KMS-11 (cell line): ENCODE data around the gene UBE2E2.

Source experiments
- H2AFZ ChIP-seq: fragments of 200-600 bp; sonication (generic); 2 replicates; pipeline ENCODE4 v1.6.1; 2016; ENCODE audit warnings: antibody characterized with exemption, mixed run types, low read depth
- H3K27ac ChIP-seq: fragments of 200-600 bp; sonication (generic); 2 replicates; pipeline ENCODE4 v1.6.1; 2016; ENCODE audit warnings: mild to moderate bottlenecking, mixed run types
- H3K27me3 ChIP-seq: fragments of 200-600 bp; sonication (generic); 2 replicates; pipeline ENCODE4 v1.6.1; 2017; ENCODE audit warnings: mild to moderate bottlenecking, low read depth, mixed run types, moderate library complexity; ENCODE audit not compliant: insufficient read depth
- H3K36me3 ChIP-seq: fragments of 200-600 bp; sonication (generic); 2 replicates; pipeline ENCODE4 v1.6.1; 2017; ENCODE audit warnings: mild to moderate bottlenecking, mixed run types; ENCODE audit not compliant: insufficient read depth
- H3K4me1 ChIP-seq: fragments of 200-600 bp; sonication (generic); 2 replicates; pipeline ENCODE4 v1.6.1; 2016; ENCODE audit warnings: mild to moderate bottlenecking, low read depth, mixed run types; ENCODE audit not compliant: poor library complexity, severe bottlenecking
- H3K4me2 ChIP-seq: fragments of 200-600 bp; sonication (generic); 2 replicates; pipeline ENCODE4 v1.7.0; 2016; ENCODE audit warnings: mild to moderate bottlenecking, mixed run types
- H3K4me3 ChIP-seq: fragments of 200-600 bp; sonication (generic); IDR thresholded peaks from 2 replicates; pipeline ENCODE4 v1.6.1; 2017; ENCODE audit warnings: low read depth, low read length, mixed read lengths; ENCODE audit not compliant: insufficient read depth
- H3K79me2 ChIP-seq: fragments of 200-600 bp; sonication (generic); 2 replicates; pipeline ENCODE4 v1.6.1; 2016; ENCODE audit warnings: low read depth, mixed run types; ENCODE audit not compliant: insufficient read depth
- H3K9ac ChIP-seq: fragments of 200-600 bp; sonication (generic); 2 replicates; pipeline ENCODE4 v1.6.1; 2016; ENCODE audit warnings: mild to moderate bottlenecking, mixed run types
- H4K20me1 ChIP-seq: fragments of 200-600 bp; sonication (generic); 2 replicates; pipeline ENCODE4 v1.6.1; 2016; ENCODE audit warnings: mild to moderate bottlenecking, mixed run types; ENCODE audit not compliant: insufficient read depth
- CTCF ChIP-seq: fragments of 200-600 bp; sonication (generic); conservative IDR thresholded peaks from 2 replicates; pipeline ENCODE4 v1.6.1; 2017; ENCODE audit warnings: low read depth, mild to moderate bottlenecking, antibody characterized with exemption, low read length, moderate library complexity, mixed read lengths

UBE2E2 gene

GRCh38 chr3:23192816-23193215 lies 10.3 kb upstream of the UBE2E2 start:
- no peak for TF ChIP-seq CTCF
- no peak overlapping the region for H3K9ac ChIP-seq
- no peaks in the 10 kb centered on the region for H4K20me1 ChIP-seq
- H3K79me2 ChIP-seq: no peaks in the 10 kb centered on the region
- H3K27me3 ChIP-seq: no peaks in the 10 kb centered on the region
- H3K4me1 ChIP-seq: no peaks in the 10 kb centered on the region
- no peaks in the 10 kb centered on the region for H3K36me3 ChIP-seq
- H3K27ac ChIP-seq: no peak overlapping the region
- H3K4me3 ChIP-seq: no peak overlapping the region
- H3K4me2 ChIP-seq: no peak overlapping the region
- no peak overlapping the region for H2AFZ ChIP-seq

- H3K36me3 ChIP-seq: no peaks in the 10 kb centered on the region
- no peaks in the 10 kb centered on the region for H4K20me1 ChIP-seq
- H3K79me2 ChIP-seq: no peaks in the 10 kb centered on the region
- TF ChIP-seq CTCF: no peak
- H2AFZ ChIP-seq: no peak overlapping the region
- no peak overlapping the region for H3K4me3 ChIP-seq
- H3K9ac ChIP-seq: no peak overlapping the region
- H3K27ac ChIP-seq: no peak overlapping the region
- no peaks in the 10 kb centered on the region for H3K4me1 ChIP-seq
- no peak overlapping the region for H3K4me2 ChIP-seq
- H3K27me3 ChIP-seq: no peaks in the 10 kb centered on the region
Observed at GRCh38 chr3:23193831-23194230, 9.3 kb upstream of the UBE2E2 start.

GRCh38 chr3:23198801-23199200 lies 4.3 kb upstream of the UBE2E2 start:
- Histone ChIP-seq H3K36me3 (no peaks in the 10 kb centered on the region), H4K20me1 (no peaks in the 10 kb centered on the region), H3K27ac (no peak overlapping the region), H2AFZ (no peak overlapping the region), H3K4me1 (no peaks in the 10 kb centered on the region), H3K4me3 (no peak overlapping the region), H3K79me2 (no peaks in the 10 kb centered on the region), H3K4me2 (no peak overlapping the region), H3K27me3 (no peaks in the 10 kb centered on the region), H3K9ac (no peak overlapping the region)
- TF ChIP-seq CTCF: no peak

GRCh38 chr3:23199649-23200048 lies 3.5 kb upstream of the UBE2E2 start:
- no peaks in the 10 kb centered on the region for H3K36me3 ChIP-seq
- no peak overlapping the region for H3K9ac ChIP-seq
- no peak overlapping the region for H3K4me2 ChIP-seq
- H3K79me2 ChIP-seq: peaks cover 7% of the 10 kb centered on the region
- H2AFZ ChIP-seq: no peak overlapping the region
- H3K4me3 ChIP-seq: no peak overlapping the region
- no peak for TF ChIP-seq CTCF
- peaks cover 4% of the 10 kb centered on the region for H3K4me1 ChIP-seq
- H3K27me3 ChIP-seq: no peaks in the 10 kb centered on the region
- H3K27ac ChIP-seq: no peak overlapping the region
- H4K20me1 ChIP-seq: no peaks in the 10 kb centered on the region
